ENCODE results near the gene HOXA1.

DNA sequence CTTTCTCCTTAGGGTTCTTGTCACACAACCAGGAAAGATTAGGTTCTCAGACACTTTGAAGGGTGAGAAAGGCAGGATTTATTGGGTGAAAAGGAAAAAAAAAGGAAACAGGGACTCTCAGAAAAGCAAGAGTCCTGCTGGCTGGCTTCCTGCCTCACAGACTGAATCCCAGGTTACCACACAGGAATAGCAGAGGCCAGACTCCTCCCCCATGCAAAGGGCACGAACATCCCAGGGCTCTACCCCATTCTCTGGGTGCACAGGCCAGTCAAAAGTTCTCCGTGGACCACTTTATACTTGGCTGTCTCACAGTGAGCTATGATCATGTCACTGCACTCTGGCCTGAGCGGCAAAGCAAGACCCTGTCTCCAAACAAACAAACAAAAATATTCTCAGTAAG lies 42.6 kb downstream of the HOXA1 start:
- TF ChIP-seq ZNF384 (IDR thresholded peaks at IDR 0.05) (no peak), FOXK2 (IDR thresholded peaks at IDR 0.05) (no peak), FOXA1 (IDR thresholded peaks at IDR 0.05) (no peak), SP1 (IDR thresholded peaks at IDR 0.05) (no peak), NFRKB (IDR thresholded peaks at IDR 0.05) (no peak), SUZ12 (IDR thresholded peaks at IDR 0.05) (no peak), HDGF (IDR thresholded peaks at IDR 0.05; ENCODE audit: borderline replicate concordance) (no peak), FOXM1 (IDR thresholded peaks at IDR 0.05; ENCODE audit: borderline replicate concordance) (no peak), L3MBTL2 (conservative IDR thresholded peaks at IDR 0.05) (no peak), BHLHE40 (IDR thresholded peaks at IDR 0.05; ENCODE audit: borderline replicate concordance) (no peak)
- TF ChIP-seq, protein P1, sequence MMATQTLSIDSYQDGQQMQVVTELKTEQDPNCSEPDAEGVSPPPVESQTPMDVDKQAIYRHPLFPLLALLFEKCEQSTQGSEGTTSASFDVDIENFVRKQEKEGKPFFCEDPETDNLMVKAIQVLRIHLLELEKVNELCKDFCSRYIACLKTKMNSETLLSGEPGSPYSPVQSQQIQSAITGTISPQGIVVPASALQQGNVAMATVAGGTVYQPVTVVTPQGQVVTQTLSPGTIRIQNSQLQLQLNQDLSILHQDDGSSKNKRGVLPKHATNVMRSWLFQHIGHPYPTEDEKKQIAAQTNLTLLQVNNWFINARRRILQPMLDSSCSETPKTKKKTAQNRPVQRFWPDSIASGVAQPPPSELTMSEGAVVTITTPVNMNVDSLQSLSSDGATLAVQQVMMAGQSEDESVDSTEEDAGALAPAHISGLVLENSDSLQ (IDR thresholded peaks at IDR 0.05), result no peak
